HepG2 (cell line): ENCODE results near the gene SEMA3F. TPM values are rescaled to one million over a fixed set of nuclear protein-coding genes. Genes with fewer than 3 reads are reported as not detected.

ENCODE experiments used
- ATF1 ChIP-seq: IDR thresholded peaks from 2 replicates; pipeline ENCODE4 v1.6.1; 2016; ENCODE audit warnings: mild to moderate bottlenecking, control low read depth
- ETV6 ChIP-seq: sonication (generic); formaldehyde crosslinking; conservative IDR thresholded peaks from 2 replicates; pipeline ENCODE4 v1.4.0; 2020; ENCODE audit warnings: missing genetic modification reagents
- HHEX ChIP-seq: IDR thresholded peaks from 2 replicates; pipeline ENCODE4 v1.6.1; 2016; ENCODE audit warnings: control low read depth
- HNRNPK ChIP-seq: fragments of 200-400 bp; formaldehyde crosslinking; IDR thresholded peaks from 2 replicates; pipeline ENCODE4 v1.6.1; 2018; ENCODE audit warnings: low read length, low read depth, moderate library complexity, mild to moderate bottlenecking; ENCODE audit not compliant: poor library complexity, severe bottlenecking
- KAT7 ChIP-seq: IDR thresholded peaks from 2 replicates; pipeline ENCODE4 v1.6.1; 2018; ENCODE audit warnings: borderline replicate concordance, missing compliant biosample characterization
- NCOA1 ChIP-seq: sonication (generic); formaldehyde crosslinking; IDR thresholded peaks from 2 replicates; pipeline ENCODE4 v1.9.0; 2021; ENCODE audit warnings: missing genetic modification reagents
- SP4 ChIP-seq: sonication (generic); formaldehyde crosslinking; IDR thresholded peaks from 2 replicates; pipeline ENCODE4 v1.8.1; 2023; ENCODE audit warnings: mild to moderate bottlenecking, missing genetic modification reagents
- ZC3H4 ChIP-seq: sonication (generic); formaldehyde crosslinking; IDR thresholded peaks from 2 replicates; pipeline ENCODE4 v1.4.0; 2020; ENCODE audit warnings: missing genetic modification reagents, borderline replicate concordance
- ZKSCAN8 ChIP-seq: IDR thresholded peaks from 2 replicates; pipeline ENCODE4 v1.6.1; 2016; ENCODE audit warnings: borderline replicate concordance, missing genetic modification reagents, missing compliant biosample characterization
- ZNF660 ChIP-seq: sonication (generic); formaldehyde crosslinking; IDR thresholded peaks from 2 replicates; pipeline ENCODE4 v1.5.1; 2020; ENCODE audit warnings: mild to moderate bottlenecking, low read depth, missing genetic modification reagents, borderline replicate concordance
- ZNF749 ChIP-seq: sonication (generic); formaldehyde crosslinking; IDR thresholded peaks from 2 replicates; pipeline ENCODE4 v1.8.0; 2022; ENCODE audit warnings: mild to moderate bottlenecking, missing genetic modification reagents, moderate library complexity, borderline replicate concordance
- ZSCAN29 ChIP-seq: sonication (generic); formaldehyde crosslinking; conservative IDR thresholded peaks from 2 replicates; pipeline ENCODE4 v1.4.0; 2020; ENCODE audit warnings: mild to moderate bottlenecking, missing genetic modification reagents
- polyA plus RNA-seq, 8 experiments: library from polyadenylated mRNA; depleted of rRNA in 3 of 8; stranded (reverse) in 7 of 8; unstranded in 1 of 8; fragments of >200 nt; fragmentation: Illumina TruSeq in 4 of 8; extraction: Trizol in 4 of 8; gene quantifications; 2 replicates each; pipeline versions ENCODE4 v1.2.1 to v1.2.3, GENCODE V29; 2011 to 2016; ENCODE audit warnings: low read depth in 4 of 8, missing spikeins in 1 of 8, mixed read lengths in 1 of 8; ENCODE audit not compliant: insufficient read depth in 1 of 8
- total RNA-seq, 5 experiments: library from RNA; depleted of rRNA; stranded (reverse); fragments of >200 nt; fragmentation: Illumina TruSeq; extraction: Trizol; gene quantifications; 2 replicates each; pipeline ENCODE4 v1.2.3, GENCODE V29; 2016; ENCODE audit warnings: low read depth in 1 of 5
- TF ChIP-seq, protein P1 (sequence below): sonication (generic); formaldehyde crosslinking; IDR thresholded peaks from 2 replicates; pipeline ENCODE4 v1.4.0; 2020; ENCODE audit warnings: mild to moderate bottlenecking, low read depth, missing genetic modification reagents
- TF ChIP-seq, protein P2 (sequence below): sonication (generic); formaldehyde crosslinking; conservative IDR thresholded peaks from 2 replicates; pipeline ENCODE4 v1.8.0; 2022; ENCODE audit warnings: missing genetic modification reagents
- TF ChIP-seq, protein P3 (sequence below): sonication (generic); formaldehyde crosslinking; IDR thresholded peaks from 2 replicates; pipeline ENCODE4 v1.4.0; 2020; ENCODE audit warnings: missing genetic modification reagents
- TF ChIP-seq, protein P4 (sequence below): sonication (generic); formaldehyde crosslinking; IDR thresholded peaks from 2 replicates; pipeline ENCODE4 v1.4.0; 2020; ENCODE audit warnings: low read depth, missing genetic modification reagents
- TF ChIP-seq, protein P5 (sequence below): sonication (generic); formaldehyde crosslinking; IDR thresholded peaks from 2 replicates; pipeline ENCODE4 v1.4.0; 2020; ENCODE audit warnings: low read depth, mild to moderate bottlenecking, missing genetic modification reagents
- TF ChIP-seq, protein P6 (sequence below): IDR thresholded peaks from 2 replicates; pipeline ENCODE4 v1.6.1; 2016; ENCODE audit warnings: mild to moderate bottlenecking, missing biosample characterization, missing genetic modification reagents
- TF ChIP-seq, protein P7 (sequence below): IDR thresholded peaks from 2 replicates; pipeline ENCODE4 v1.6.1; 2016; ENCODE audit warnings: low read depth, borderline replicate concordance

Gene SEMA3F
- total and polyA plus RNA-seq, 2 of the 13 experiments (the other 11 are each of a cell fraction or from before 2014, with no cell fraction given), result 7.6 to 17.2 TPM

DNA sequence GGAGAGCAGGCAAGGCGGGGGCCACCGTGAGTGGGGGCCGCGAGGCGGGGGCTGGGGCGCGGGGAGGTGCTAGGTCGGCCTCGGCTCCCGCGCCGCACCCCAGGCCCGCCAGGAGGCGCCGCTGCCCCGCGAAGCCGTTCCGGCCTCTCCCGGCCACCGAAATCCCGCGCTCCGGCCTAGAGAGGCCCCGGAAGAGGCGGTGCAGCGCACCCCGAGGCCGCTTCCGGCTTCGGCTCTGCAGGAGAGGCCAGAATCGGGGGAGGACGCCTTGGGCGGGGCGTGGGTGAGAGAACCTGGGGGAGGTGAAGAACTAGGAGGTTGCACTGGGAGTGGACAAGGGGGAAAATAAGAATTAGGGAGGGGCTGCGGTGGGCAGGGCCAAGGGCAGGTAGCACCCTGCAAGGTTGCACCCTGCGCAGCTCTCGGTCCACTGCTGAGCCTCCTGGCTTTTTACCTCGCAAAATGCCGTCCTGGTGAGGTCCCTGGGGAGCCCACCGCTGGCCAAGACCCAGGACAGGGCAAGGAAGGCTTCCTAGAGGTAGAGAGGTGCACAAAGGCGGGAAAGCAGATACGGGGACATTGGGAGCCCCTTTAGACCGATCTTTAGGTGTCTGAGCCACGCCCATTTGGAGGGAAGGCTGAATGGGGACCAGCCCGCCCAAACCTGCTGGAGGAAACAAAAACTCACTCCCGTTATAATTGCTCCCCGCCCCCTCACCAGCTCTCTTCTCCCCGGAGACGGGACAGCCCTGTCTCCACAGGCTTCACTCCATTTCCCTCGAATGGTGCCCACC lies 72.5 kb downstream of the SEMA3F start (continued):
- TF ChIP-seq, protein P1, sequence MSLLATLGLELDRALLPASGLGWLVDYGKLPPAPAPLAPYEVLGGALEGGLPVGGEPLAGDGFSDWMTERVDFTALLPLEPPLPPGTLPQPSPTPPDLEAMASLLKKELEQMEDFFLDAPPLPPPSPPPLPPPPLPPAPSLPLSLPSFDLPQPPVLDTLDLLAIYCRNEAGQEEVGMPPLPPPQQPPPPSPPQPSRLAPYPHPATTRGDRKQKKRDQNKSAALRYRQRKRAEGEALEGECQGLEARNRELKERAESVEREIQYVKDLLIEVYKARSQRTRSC (CRISPR knock-in tag), result no peak
- TF ChIP-seq ETV6 (CRISPR knock-in tag) (peak; percentile 44; the same call in 1 of the 2 replicates), HHEX (CRISPR knock-in tag) (no peak), ZSCAN29 (CRISPR knock-in tag) (no peak), ZNF660 (no peak), HNRNPK (peak; percentile 95), ZC3H4 (CRISPR knock-in tag) (no peak), ZKSCAN8 (CRISPR knock-in tag) (0 out of 2 replicates have a peak, but pooled peaks have one; percentile 60), ZNF749 (CRISPR knock-in tag) (no peak; the same call in 1 of the 2 replicates), SP4 (CRISPR knock-in tag) (peak; percentile 90), KAT7 (CRISPR knock-in tag) (peak; percentile 97), ATF1 (no peak), NCOA1 (CRISPR knock-in tag) (peak; percentile 77; the same call in 1 of the 2 replicates)
- TF ChIP-seq, protein P2, sequence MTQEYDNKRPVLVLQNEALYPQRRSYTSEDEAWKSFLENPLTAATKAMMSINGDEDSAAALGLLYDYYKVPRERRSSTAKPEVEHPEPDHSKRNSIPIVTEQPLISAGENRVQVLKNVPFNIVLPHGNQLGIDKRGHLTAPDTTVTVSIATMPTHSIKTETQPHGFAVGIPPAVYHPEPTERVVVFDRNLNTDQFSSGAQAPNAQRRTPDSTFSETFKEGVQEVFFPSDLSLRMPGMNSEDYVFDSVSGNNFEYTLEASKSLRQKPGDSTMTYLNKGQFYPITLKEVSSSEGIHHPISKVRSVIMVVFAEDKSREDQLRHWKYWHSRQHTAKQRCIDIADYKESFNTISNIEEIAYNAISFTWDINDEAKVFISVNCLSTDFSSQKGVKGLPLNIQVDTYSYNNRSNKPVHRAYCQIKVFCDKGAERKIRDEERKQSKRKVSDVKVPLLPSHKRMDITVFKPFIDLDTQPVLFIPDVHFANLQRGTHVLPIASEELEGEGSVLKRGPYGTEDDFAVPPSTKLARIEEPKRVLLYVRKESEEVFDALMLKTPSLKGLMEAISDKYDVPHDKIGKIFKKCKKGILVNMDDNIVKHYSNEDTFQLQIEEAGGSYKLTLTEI (CRISPR knock-in tag), result no peak
- TF ChIP-seq, protein P3, sequence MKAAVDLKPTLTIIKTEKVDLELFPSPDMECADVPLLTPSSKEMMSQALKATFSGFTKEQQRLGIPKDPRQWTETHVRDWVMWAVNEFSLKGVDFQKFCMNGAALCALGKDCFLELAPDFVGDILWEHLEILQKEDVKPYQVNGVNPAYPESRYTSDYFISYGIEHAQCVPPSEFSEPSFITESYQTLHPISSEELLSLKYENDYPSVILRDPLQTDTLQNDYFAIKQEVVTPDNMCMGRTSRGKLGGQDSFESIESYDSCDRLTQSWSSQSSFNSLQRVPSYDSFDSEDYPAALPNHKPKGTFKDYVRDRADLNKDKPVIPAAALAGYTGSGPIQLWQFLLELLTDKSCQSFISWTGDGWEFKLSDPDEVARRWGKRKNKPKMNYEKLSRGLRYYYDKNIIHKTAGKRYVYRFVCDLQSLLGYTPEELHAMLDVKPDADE, result no peak
- TF ChIP-seq, protein P4, sequence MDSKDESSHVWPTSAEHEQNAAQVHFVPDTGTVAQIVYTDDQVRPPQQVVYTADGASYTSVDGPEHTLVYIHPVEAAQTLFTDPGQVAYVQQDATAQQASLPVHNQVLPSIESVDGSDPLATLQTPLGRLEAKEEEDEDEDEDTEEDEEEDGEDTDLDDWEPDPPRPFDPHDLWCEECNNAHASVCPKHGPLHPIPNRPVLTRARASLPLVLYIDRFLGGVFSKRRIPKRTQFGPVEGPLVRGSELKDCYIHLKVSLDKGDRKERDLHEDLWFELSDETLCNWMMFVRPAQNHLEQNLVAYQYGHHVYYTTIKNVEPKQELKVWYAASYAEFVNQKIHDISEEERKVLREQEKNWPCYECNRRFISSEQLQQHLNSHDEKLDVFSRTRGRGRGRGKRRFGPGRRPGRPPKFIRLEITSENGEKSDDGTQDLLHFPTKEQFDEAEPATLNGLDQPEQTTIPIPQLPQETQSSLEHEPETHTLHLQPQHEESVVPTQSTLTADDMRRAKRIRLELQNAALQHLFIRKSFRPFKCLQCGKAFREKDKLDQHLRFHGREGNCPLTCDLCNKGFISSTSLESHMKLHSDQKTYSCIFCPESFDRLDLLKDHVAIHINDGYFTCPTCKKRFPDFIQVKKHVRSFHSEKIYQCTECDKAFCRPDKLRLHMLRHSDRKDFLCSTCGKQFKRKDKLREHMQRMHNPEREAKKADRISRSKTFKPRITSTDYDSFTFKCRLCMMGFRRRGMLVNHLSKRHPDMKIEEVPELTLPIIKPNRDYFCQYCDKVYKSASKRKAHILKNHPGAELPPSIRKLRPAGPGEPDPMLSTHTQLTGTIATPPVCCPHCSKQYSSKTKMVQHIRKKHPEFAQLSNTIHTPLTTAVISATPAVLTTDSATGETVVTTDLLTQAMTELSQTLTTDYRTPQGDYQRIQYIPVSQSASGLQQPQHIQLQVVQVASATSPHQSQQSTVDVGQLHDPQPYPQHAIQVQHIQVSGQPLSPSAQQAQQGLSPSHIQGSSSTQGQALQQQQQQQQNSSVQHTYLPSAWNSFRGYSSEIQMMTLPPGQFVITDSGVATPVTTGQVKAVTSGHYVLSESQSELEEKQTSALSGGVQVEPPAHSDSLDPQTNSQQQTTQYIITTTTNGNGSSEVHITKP (CRISPR knock-in tag), result peak; percentile 80
- TF ChIP-seq, protein P5, sequence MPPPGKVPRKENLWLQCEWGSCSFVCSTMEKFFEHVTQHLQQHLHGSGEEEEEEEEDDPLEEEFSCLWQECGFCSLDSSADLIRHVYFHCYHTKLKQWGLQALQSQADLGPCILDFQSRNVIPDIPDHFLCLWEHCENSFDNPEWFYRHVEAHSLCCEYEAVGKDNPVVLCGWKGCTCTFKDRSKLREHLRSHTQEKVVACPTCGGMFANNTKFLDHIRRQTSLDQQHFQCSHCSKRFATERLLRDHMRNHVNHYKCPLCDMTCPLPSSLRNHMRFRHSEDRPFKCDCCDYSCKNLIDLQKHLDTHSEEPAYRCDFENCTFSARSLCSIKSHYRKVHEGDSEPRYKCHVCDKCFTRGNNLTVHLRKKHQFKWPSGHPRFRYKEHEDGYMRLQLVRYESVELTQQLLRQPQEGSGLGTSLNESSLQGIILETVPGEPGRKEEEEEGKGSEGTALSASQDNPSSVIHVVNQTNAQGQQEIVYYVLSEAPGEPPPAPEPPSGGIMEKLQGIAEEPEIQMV (CRISPR knock-in tag), result no peak
- TF ChIP-seq, protein P6, sequence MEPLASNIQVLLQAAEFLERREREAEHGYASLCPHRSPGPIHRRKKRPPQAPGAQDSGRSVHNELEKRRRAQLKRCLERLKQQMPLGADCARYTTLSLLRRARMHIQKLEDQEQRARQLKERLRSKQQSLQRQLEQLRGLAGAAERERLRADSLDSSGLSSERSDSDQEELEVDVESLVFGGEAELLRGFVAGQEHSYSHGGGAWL (CRISPR knock-in tag), result no peak
- TF ChIP-seq, protein P7, sequence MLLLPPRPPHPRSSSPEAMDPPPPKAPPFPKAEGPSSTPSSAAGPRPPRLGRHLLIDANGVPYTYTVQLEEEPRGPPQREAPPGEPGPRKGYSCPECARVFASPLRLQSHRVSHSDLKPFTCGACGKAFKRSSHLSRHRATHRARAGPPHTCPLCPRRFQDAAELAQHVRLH, result peak; percentile 81
